SK-N-DZ (cell line): Measurements from ENCODE around the gene ANKRD16.
"Not testable (repeated sequence)": the region's sequence is repeated elsewhere in the genome, so short reads cannot be mapped to it uniquely, and the experiment has no call there.

Source experiments
- DNase-seq: peaks from one replicate; pipeline ENCODE4 v3.0.0-alpha.2; 2015; ENCODE audit warnings: low spot score

Gene ANKRD16

DNA sequence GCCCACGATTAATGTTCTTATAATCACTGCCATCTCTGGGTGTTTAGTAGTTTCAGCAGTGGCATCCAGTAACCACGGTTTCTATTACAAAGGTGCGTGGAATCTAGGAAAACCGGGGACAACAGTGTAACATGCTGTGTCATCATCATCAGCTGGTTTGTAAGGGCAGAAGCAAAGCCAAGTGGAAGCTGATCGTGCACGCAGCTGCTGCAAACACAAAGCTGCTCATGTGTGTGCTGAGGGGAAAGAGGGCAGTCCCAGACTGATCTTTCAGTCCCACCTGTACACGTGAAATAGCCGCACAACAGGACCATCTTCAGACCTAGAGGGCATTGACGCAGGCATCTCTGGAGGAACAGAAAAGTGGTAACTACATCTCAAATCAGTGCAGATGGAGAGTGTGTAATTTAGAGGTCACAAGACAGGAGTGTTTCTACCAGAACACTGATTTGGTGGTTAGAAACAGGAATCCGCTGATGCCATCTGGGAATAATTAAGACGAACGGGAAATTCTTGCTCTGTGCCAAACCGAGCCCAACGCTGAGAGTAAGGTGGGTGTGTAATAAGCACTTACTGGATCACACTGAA is 13.4 kb downstream of the ANKRD16 start:
- no peak for DNase-seq

DNA sequence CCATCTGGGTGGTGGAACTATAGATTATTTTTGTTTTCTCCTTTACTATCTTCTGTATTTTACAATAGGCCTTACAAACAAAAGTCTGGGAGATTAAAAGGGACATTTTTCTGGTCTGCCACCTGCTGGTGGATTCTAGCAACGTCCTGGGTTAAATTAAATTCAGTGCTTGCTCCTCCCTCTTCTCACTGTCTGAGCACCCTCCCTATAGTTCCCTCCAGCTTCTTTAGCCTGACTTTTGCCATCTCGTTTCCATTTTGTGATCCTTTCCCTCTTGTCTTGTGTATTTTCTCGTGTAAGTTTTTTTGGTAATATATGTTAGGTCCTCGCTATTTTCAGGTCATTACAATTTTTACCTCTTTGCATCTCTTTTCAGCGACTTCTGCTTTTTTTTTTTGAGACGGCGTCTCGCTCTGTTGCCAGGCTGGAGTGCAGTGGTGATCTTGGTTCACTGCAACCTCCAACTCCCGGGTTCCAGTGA is 16.1 kb downstream of the ANKRD16 start:
- peak; percentile 81 for DNase-seq

DNA sequence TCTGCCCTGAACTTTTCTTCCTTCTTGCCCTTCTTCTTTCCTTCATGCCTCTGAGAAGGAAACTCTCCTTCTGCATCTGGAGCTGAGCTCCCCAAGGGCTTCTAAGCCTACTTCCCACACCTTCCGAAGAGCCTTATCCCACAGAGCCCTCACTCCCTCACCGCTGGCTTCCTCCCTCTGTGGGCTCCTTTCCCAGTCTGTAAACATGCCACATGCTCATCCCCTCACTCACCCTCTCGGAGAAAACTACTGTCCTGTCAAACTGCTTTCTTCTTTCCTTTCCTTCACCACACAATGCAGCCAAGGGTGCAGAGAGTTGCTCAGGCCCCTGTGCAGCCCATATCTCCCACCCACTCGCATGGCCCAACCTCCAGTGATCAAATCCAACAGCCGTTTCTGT is 18.1 kb downstream of the ANKRD16 start:
- DNase-seq: no peak

DNA sequence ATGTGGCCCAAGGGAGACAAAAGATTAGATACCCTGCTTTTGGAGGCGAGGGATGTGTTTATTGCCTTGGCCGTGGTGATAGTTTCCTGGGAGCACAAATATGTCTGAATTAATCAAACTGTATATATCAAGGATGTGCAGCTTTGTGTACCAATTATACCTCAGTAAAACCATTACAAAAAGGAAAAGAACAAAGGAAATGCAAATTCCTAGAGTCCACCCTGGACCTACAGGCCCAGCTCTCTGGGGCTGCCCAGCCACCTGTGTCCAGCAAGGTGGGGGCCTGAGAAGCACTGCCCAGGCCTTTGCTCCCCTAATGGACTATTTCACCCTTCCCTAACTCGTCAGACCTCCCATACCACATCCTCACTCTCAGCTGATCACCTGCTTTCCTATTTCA is 20.5 kb downstream of the ANKRD16 start:
- no peak for DNase-seq

DNA sequence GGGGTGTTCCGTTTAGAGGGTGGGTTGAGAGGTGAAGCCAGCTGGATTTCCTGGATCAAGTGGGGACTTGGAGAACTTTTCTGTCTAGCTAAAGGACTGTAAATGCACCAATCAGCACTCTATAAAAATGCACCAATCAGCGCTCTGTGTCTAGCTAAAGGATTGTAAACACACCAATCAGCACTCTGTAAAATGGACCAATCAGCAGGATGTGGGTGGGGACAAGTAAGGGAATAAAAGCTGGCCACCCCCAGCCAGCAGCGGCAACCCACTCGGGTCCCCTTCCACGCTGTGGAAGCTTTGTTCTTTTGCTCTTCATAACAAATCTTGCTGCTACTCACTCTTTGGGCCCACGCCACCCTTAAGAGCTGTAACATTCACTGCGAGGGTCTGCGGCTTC is 21.3 kb downstream of the ANKRD16 start:
- not testable (repeated sequence) for DNase-seq

DNA sequence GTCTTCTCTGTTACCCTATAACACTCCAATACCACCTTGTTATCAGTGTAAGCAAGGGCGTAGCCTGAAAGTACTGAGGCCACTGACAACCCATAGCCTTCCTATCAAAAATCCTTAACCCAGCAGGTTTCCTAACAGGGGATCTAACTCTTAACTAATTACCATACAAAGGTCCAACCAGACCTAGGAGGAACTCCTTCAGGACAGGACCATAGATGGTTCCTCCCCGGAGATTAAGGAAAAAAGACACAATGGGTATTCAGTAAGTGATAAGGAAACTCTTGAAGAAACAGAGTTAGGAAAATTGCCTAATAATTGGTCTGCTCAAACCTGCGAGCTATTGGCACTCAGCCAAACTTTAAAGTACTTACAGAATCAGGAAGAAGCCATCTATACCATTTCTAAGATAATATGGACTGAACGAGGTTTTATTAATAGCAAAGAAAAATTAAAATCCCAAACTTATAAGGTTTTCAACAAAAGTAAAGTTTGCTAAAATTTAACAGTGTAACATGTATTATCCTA is 22.5 kb downstream of the ANKRD16 start:
- not testable (repeated sequence) for DNase-seq

DNA sequence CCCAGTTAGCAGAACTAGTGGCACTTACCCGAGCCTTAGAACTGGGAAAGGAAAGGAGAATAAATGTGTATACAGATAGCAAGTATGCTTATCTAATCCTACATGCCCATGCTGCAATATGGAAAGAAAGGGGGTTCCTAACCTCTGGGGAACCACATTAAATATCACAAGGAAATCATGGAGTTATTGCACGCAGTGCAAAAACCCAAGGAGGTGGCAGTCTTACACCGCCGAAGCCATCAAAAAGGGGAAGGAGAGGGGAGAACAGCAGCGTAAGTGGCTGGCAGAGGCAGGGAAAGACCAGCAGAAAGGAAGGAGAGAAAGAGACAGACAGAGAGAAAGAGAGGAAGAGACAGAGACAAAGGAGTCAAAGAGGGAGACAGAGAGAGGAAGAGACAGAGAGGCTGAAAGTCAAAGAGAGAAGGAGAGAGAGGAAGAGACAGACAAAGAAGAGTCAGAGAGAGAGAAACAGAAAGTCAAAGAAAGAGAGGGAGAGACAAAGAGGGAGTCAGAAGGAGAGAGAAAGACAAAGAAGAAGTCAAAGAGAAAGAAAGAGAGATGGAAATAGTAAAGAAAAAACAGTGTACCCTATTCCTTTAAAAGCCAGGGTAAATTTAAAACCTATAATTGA is 23.1 kb downstream of the ANKRD16 start:
- DNase-seq: not testable (repeated sequence)

DNA sequence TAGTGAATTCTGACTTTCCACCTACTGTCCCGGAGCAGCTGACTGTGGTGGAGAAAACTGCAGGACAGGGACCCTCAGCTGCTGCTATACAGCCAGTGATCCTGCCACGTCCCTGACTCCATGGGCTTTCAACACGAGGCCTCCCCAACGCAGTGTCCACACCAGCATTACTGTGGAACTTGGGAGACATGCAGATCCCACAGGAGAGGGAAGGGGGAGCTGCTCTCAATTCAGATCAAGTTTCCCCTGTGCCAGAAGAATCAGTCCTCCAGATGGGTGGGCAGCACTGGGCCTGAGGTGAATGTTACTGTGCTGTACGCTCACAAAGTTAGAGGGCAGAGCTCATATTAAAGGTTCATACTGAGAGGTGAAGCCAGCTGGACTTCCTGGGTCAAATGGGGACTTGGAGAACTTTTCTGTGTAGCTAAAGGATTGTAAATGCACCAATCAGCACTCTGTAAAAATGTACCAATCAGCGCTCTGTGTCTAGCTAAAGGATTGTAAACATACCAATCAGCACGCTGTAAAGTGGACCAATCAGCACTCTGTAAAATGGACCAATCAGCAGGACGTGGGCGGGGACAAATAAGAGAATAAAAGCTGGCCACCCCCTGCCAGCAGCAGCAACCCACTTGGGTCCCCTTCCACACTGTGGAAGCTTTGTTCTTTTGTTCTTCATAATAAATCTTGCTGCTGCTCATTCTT is 26.6 kb downstream of the ANKRD16 start:
- DNase-seq: not testable (repeated sequence)

DNA sequence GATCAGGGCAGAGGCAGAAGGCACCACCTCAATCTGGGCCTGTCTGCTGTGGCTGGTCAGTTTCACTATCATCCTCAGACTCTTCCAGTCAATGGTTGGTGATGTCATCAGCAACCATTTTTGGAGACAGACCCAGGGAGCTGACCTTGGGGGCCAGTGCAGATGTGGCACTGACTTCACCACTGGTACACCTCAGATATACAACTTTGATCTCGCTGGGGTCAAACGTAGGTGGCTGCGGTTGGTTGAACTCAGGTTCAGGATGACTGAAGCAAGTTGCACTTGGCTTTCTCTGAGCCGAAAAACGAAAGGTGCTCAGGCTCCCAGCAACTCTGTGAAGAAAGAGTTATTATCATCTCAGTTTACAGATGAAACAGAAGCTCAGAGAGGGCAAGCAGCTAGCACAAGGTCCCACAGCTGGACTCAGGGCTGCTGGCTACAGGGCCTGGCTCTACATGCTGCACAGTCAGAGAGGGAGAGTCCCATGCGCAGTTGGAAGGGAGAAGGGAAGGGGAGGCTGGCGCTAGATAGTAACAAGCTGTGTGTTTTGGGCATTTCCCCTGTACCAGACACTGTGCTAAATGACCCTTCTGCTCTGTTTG is 27.2 kb downstream of the ANKRD16 start:
- no peak for DNase-seq

DNA sequence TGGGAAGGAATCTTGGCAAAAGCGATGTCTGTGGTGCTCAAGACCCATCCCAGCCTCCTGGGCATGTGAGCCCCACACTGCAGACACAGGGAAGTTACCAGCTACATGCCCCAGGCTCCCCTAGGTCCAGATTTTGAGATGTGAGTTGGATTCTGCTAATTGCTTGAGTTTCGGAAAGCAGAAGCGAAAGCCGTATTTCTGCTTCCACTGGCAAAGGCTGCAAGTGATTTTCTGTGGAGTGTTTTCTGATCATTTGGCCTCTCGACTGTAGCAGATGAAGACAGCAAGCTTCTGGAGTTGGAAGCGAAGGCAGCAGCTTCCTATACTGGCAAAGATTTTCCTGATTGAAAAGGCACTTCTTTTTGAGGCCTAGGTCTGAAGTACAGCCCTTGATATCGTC is 29.6 kb downstream of the ANKRD16 start:
- no peak for DNase-seq

DNA sequence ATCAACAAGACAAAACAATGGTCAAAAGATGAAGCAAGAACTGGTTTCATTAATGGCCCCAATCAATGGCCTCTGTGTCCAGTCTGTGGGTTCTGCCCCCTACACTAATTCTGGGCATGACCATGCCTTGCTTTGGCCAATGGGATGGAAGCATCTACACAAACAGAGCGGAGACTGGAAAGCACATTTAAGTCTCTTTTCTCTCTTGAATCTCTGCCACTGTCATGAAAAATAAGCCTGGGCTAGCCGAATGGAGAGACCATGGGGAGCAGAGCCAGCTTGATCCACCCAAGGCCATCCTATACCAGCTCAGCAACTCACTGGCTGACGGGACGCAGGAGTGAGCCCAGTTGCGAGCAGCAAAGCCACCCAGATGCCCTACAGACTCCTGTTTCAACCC is 30.9 kb downstream of the ANKRD16 start:
- DNase-seq: no peak

DNA sequence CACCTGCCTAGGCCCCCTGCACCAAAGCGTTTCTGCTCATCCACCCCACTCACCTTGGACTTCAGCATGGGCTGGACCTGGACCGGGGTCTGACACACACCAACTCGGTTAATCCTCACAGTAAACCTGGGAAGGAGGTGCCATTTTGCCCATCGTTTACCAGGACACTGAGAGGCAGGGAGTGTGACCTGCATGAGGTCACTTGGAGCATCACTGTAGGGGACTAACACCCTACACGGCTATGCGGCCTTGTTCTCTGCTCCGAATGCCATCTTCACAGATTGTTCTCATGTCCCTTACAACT is 33.0 kb downstream of the ANKRD16 start:
- DNase-seq: no peak

DNA sequence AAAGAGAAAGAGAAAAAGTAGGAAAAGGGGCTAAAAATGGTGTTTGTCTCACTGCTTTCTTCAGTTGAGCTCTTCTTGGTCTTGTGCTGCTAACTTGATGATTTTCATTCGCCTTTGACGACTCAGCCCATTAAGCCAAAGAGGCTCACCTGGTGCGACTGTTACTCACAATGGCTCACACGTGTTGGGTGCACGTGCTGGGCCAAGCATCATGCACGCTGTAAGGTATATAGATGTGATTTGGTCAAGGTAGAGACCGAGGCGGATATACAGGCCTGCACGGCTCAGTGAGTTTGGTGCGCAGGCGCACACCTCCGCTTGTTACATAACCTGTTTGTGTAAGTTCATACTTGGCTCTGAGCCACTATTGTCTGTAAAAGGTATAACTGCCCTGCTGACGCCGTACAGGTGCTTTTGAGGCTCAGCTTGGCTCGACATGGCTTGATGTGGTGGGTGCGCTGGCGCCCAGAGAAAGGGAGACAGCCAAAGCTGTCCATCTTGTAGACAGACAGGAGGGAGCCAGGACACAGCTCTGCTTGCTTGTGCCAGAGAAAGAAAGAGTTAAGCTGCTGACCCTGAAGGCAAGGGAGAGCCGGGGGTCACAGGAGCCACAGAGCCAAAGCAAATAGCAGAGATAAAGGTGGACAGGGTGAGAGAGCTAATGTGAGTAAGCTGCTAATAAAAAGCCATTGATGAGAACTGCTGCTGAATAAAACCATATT is 33.6 kb downstream of the ANKRD16 start:
- no peak for DNase-seq

DNA sequence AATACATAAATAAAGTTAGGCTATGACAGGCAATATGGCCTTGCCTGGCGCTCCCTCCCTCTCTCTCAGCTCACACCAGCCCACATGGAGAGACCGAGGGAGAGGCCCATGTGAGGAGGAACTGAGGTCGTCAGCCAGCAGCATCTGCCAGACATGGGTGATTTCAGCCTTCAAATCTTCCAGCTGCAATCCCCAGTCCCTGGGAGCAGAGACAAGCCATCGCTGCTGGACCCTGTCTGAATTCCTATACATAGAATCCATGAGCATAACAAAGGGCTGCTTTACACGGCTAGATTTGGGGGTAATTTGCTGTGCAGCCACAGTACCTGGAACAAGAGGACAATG is 35.6 kb downstream of the ANKRD16 start:
- DNase-seq: no peak

DNA sequence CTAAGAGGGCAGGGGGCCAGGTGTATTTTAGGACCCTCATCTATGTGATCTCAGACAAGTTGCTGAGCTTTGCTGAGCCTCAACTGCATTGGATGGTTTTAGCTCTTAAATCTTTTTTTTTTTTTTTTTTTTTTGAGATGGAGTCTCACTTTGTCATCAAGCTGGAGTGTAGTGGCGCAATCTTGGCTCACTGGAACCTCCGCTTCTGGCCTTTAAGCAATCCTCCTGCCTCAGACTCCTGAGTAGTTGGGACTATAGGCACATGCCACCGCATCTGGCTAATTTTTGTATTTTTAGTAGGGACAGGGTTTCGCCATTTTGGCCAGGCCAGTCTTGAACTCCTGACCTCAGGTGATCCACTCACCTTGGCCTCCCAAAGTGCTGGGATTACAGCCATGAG is 43.0 kb downstream of the ANKRD16 start:
- not testable (repeated sequence) for DNase-seq

DNA sequence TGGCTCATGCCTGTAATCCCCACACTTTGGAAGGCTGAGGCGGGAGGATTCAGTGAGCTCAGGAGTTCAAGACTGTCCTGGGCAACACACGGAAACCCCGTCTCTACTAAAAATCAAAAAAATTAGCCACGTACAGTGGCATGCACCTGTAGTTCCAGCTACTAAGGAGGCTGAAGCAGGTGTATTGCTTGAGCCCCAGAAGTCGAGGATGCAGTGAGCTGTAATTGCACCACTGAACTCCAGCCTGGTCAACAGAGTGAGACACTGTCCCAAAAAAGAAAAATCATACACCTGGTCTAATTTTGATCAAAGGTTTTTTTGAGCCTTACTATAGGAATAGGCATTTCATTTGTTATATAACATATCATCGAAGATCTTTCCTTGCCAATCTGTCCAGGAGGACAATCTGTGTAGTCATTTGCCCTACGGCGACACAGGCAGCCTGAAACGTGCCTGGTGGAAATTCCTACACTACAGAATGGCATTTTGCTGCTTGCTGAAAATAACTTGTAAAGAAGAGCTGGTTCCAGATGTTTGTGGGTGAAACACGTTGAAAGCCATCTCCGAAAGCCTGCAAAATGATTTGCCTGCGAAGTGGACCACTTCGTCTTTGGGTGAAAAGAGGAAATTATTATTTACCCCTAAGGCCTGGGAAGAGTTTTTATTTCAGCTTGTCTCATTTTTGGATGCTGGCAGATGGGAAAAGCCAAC is 45.2 kb downstream of the ANKRD16 start:
- DNase-seq: no peak

DNA sequence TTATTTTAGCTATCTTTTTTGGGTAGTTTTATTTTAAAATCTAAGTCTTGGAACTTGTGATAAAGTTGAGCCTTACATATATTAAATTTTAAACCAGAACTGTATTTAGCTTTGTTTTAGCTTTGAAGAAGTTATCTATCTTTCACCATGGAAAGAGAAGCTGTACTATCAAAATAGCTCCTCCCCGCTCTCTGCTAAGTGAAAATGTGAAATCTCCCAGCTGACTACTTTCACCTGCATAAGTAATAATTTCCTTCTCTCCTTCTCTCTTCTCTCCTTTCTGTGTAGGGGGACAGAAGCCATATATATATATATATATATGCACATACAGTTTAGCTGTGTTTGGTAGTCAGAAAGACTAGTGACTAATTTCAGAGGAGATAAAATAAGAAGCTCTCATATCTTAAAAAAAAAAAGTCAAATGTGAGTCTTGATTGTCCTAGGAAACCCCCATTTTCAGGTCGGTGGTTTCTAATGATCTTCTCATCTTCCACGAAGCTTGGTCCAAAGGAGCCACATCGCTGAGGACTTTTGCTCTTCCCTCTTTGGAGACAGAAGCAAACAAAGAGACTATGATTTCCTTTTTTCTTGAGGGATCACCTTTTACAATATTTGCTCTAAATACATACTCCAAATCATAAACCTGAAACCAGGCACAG is 45.9 kb downstream of the ANKRD16 start:
- DNase-seq: no peak

DNA sequence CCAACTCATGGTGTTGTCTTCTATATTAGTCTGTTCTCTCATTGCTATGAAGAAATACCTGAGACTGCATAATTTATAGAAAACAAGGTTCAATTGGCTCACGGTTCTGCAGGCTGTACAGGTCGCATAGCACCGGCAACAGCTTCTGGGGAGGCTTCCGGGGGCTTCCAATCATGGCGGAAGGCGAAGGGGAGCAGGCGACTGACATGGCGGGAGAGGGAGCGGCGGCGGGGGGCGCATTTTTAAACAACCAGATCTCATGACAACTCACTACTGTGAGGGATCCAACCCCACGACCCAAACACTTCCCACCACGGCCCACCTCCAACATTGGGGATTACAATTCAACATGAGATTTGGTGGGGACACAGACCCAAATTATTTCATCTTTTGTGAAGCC is 47.7 kb downstream of the ANKRD16 start:
- no peak for DNase-seq

DNA sequence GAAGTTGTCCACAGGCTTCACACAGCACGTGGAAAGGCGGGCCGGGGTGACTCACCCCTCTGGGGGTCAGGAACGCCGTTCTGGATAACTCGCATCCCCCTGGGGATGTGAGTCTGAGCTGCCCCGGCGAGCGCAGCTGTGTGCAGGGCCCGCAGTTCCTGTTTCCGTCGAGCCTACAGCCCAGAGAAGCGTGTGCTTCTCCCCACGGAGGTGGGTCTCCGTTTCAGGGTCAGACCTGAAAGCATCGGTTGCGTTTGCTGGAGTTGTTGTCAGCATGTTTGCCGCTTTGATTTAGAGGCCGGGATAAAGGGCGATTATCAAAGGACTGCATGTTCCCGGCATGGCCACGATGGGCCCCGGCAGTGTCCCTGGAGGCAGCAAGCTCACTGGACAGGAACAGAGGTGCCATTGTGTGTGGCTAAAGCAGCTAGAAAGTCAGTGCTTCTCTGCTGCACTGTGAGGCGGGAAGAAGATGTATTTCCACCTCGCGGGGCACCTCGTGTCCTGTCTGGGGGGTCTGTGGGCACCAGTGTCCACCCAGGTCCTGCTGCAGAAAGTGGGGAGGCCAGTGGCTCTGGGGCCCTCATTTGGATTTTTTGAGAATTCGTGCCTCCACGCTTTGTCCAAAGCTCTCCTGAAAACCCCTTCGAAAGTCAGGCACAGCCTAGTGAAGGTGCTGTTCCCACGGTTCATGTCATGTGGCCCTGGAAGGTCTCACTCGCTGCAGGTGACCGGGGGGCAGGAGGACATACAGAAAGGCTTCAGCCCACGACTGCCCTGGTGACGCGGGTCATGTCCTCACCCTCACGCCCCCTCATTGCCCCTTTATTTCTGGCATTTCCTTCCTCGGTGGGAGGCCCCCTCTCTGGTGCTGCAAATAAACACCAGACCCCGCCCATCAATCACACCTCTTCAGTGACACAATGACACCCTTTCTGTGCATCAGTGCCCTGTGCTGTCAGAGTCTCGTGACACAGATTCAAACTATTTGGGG is 49.1 kb downstream of the ANKRD16 start:
- peak; percentile 51 for DNase-seq
